Transverse colon (tissue), 3 donors: ENCODE data around the gene LGALS9.

Source experiments
- CTCF ChIP-seq, 5 experiments: fragments of 200-600 bp in 3 of 5; fragments of 450-650 bp in 2 of 5; sonication (generic) in 3 of 5; IDR thresholded peaks; 1 replicate in 2 of 5; 2 replicates in 3 of 5; pipeline ENCODE4 v1.5.1; 2016 to 2017; ENCODE audit warnings: antibody characterized with exemption in 5 of 5, inconsistent platforms in 3 of 5, mild to moderate bottlenecking in 2 of 5, moderate library complexity in 1 of 5
- EP300 ChIP-seq: sonication (generic); formaldehyde crosslinking; IDR thresholded peaks from one replicate; pipeline ENCODE4 v1.6.1; 2017; ENCODE audit warnings: antibody characterized with exemption, low read depth
- POLR2A ChIP-seq: fragments of 450-650 bp; IDR thresholded peaks from one replicate; pipeline ENCODE4 v1.6.1; 2016; ENCODE audit warnings: antibody characterized with exemption, mild to moderate bottlenecking, moderate library complexity

- TF ChIP-seq CTCF (IDR thresholded peaks at IDR 0.05) (no peak), POLR2A (no peak), EP300 (no peak)
These were observed 34.9 kb upstream of the LGALS9 start for GRCh38 chr17:27596096-27596495.
